ENCODE data around the gene SLC5A1.

The SLC5A1 gene

DNA sequence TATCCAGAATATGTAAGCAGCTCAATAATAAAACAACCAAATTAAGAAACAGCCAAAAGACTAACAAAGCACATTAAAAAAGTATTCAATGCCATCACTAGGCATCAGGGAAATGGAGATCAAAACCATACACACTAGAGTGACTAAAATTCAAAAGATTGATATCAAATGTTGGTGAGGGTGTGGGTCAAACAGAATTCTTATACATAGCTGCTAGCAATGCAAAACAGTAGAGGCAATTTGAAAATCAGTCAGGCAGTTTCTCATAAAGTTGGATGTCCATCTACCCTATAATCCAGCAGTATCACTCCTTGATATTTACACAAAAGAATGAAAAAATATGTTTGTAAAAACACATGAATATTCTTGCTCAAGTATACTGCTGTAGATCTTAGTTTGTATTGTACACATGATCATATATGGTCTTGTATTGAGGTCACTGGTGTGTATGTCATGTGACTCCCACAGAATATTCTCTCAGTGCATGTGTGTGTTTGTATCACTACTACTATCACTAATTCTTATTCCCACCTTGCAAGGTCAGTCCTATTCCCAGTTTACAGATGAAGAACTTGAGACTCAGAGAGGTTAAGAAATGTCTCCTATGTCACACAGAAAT lies 54.9 kb downstream of the SLC5A1 start:
- Histone ChIP-seq H3K27me3 (replicated peaks) (no peaks in the 10 kb centered on the region), H3K36me3 (replicated peaks) (no peaks in the 10 kb centered on the region), H3K4me3 (ENCODE audit: low read depth, low read length) (no peak overlapping the region), H3K27ac (no peak overlapping the region)
- TF ChIP-seq CTCF (IDR thresholded peaks at IDR 0.05; ENCODE audit: low read depth, low read length, missing control alignments): no peak
- no peak for DNase-seq
- in situ Hi-C loops (cut with HindIII; ENCODE audit: low pct_ligation_motif_present, low sequenced_read_pairs): no loop called here

DNA sequence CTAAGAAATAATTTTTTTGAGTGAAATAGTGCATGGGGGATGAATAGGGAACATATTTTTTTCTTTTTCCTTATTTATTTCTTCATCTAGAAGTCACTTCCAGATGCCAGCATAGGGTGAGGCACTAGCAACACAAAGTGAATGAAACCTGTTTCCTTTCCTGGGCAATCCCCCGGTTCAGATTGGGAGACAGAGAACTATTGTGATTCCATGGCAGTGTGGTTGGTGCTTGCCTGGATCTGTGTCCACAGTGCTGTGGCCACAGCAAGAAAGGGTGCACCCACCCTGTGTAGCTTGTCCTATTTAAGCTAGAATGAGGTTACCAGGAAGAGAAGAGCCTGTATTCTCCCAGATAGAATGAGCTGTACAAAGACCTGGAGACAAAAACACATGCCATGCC lies 57.6 kb downstream of the SLC5A1 start:
- TF ChIP-seq CTCF (IDR thresholded peaks at IDR 0.05; ENCODE audit: low read depth, low read length, missing control alignments): no peak
- in situ Hi-C loops (cut with HindIII; ENCODE audit: low pct_ligation_motif_present, low sequenced_read_pairs): no loop called here
- no peak for DNase-seq
- H3K4me3 ChIP-seq (ENCODE audit: low read depth, low read length): no peak overlapping the region
- no peak overlapping the region for H3K27ac ChIP-seq
- no peaks in the 10 kb centered on the region for H3K36me3 ChIP-seq (replicated peaks)
- H3K27me3 ChIP-seq (replicated peaks): no peaks in the 10 kb centered on the region

GRCh38 chr22:32103658-32104315 lies 60.7 kb downstream of the SLC5A1 start:
- Histone ChIP-seq H3K27me3 (replicated peaks) (no peaks in the 10 kb centered on the region), H3K36me3 (replicated peaks) (no peaks in the 10 kb centered on the region), H3K27ac (no peak overlapping the region), H3K4me3 (ENCODE audit: low read depth, low read length) (no peak overlapping the region)
- DNase-seq: no peak
- TF ChIP-seq CTCF (IDR thresholded peaks at IDR 0.05; ENCODE audit: low read depth, low read length, missing control alignments): peak; percentile 23
- in situ Hi-C loops (cut with HindIII; ENCODE audit: low pct_ligation_motif_present, low sequenced_read_pairs): no loop called here

DNA sequence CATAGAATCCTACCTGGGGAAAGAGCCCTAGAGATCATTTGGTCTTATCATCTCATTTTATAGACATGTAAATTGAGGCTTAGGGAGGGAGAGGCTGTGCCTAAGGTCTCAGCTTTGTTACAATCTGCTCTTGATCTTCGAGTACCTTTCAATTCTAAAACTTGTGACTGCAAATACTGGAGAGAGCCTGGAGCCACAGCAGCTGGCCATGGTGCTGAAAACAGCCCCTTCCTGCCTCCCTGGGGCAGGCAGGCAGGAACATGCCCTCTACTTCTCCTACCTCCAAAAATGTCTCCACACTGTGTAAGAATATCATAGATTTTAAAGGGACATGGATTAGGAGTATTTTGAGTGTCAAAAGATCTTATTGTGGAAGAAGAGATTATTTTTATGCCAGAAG lies 63.9 kb downstream of the SLC5A1 start:
- Histone ChIP-seq H3K27ac (no peak overlapping the region), H3K27me3 (replicated peaks) (no peaks in the 10 kb centered on the region), H3K4me3 (ENCODE audit: low read depth, low read length) (no peak overlapping the region), H3K36me3 (replicated peaks) (no peaks in the 10 kb centered on the region)
- no peak for DNase-seq
- in situ Hi-C loops (cut with HindIII; ENCODE audit: low pct_ligation_motif_present, low sequenced_read_pairs): no loop called here
- TF ChIP-seq CTCF (IDR thresholded peaks at IDR 0.05; ENCODE audit: low read depth, low read length, missing control alignments): no peak

- H3K27me3 ChIP-seq (replicated peaks): no peaks in the 10 kb centered on the region
- H3K4me3 ChIP-seq (ENCODE audit: low read depth, low read length): no peak overlapping the region
- H3K36me3 ChIP-seq (replicated peaks): no peaks in the 10 kb centered on the region
- no peak for TF ChIP-seq CTCF (IDR thresholded peaks at IDR 0.05; ENCODE audit: low read depth, low read length, missing control alignments)
- no peak overlapping the region for H3K27ac ChIP-seq
- in situ Hi-C loops (cut with HindIII; ENCODE audit: low pct_ligation_motif_present, low sequenced_read_pairs): no loop called here
- DNase-seq: no peak
Measured at GRCh38 chr22:32112380-32112779, 69.3 kb downstream of the SLC5A1 start.
